ENCODE data around the gene ADAM22.

DNA sequence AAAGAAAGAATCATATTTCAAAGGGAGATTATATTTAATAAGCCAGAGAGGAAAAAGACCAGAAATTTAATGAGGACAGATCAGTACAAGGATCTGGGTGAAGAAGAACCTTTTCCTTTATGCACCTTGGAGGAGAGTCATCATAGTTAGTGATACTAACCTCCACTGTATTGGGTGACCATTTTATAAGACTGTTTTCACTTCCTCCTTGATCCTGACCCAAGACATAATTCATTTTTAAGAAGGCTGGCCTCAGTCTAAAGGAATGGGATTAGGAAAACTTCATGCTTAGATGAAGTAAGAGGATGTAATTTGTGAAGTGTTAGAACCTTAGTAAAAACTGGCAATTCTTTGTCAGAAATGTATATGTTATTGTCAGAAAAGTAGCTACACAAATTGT lies 68.6 kb downstream of the ADAM22 start:
- no peak for TF ChIP-seq POLR2A (IDR thresholded peaks at IDR 0.05; ENCODE audit: low read depth, low read length)
- no peak for TF ChIP-seq TAF1 (IDR thresholded peaks at IDR 0.05; ENCODE audit: low read depth, low read length)
- TF ChIP-seq POLR2AphosphoS5 (IDR thresholded peaks at IDR 0.05; ENCODE audit: low read depth, low read length), result no peak
- no peak for TF ChIP-seq POU2F2 (IDR thresholded peaks at IDR 0.05; ENCODE audit: low read depth, low read length)

Data from GM12891 (cell line).